K562 (cell line): ENCODE measurements around the gene PPRC1. TPM values are rescaled to one million over a fixed set of nuclear protein-coding genes. Genes with fewer than 3 reads are reported as not detected.

ENCODE experiments used
- AFF4 ChIP-seq: sonication (generic); formaldehyde crosslinking; IDR thresholded peaks from 2 replicates; pipeline ENCODE4 v1.8.0; 2023; ENCODE audit warnings: mild to moderate bottlenecking, missing genetic modification reagents
- DDX20 ChIP-seq: fragments of 450-650 bp; IDR thresholded peaks from 2 replicates; pipeline ENCODE4 v1.6.1; 2016; ENCODE audit warnings: missing genetic modification characterization, low read depth, mild to moderate bottlenecking, missing compliant biosample characterization, moderate library complexity
- GTF2F1 ChIP-seq: IDR thresholded peaks from 2 replicates; pipeline ENCODE4 v1.6.1; 2011; ENCODE audit warnings: low read depth, low read length, improper control_type of control experiment
- HCFC1 ChIP-seq: IDR thresholded peaks from 2 replicates; pipeline ENCODE4 v1.6.1; 2012; ENCODE audit warnings: low read depth, low read length, improper control_type of control experiment
- MCM3 ChIP-seq: fragments of 450-650 bp; IDR thresholded peaks from 2 replicates; pipeline ENCODE4 v1.6.1; 2016
- MGA ChIP-seq: fragments of 450-650 bp; IDR thresholded peaks from 2 replicates; pipeline ENCODE4 v1.6.1; 2016; ENCODE audit warnings: mild to moderate bottlenecking, moderate library complexity
- TEAD1 ChIP-seq, 2 experiments: fragments of 450-650 bp in 1 of 2; sonication (generic) in 1 of 2; formaldehyde crosslinking; IDR thresholded peaks; 2 replicates each; pipeline versions ENCODE4 v1.4.0 to v1.8.0; 2020 to 2022; ENCODE audit warnings: mild to moderate bottlenecking in 2 of 2, missing genetic modification reagents in 1 of 2
- polyA plus RNA-seq, 8 experiments: library from polyadenylated mRNA; depleted of rRNA in 4 of 8; stranded (reverse) in 5 of 8; unstranded in 3 of 8; fragments of >200 nt; fragmentation: Nextera tagmentation in 2 of 8; fragmentation: Illumina TruSeq in 1 of 8; extraction: Ambion mirVana in 2 of 8; extraction: Trizol in 1 of 8; gene quantifications; 2 replicates each; pipeline versions ENCODE4 v1.2.1 to v1.2.3, GENCODE V29; 2011 to 2014; ENCODE audit warnings: inconsistent platforms in 1 of 8, missing spikeins in 1 of 8
- total RNA-seq, 7 experiments: library from RNA; depleted of rRNA in 6 of 7; stranded (reverse); fragments of >200 nt in 6 of 7; fragmentation: Illumina TruSeq in 2 of 7; extraction: Trizol in 2 of 7; gene quantifications; 2 replicates each; pipeline versions ENCODE4 v1.2.1 to v1.2.3, GENCODE V29; 2011 to 2021; ENCODE audit warnings: low replicate concordance in 1 of 7
- TF ChIP-seq, protein P1 (sequence below): fragments of 450-650 bp; formaldehyde crosslinking; IDR thresholded peaks from 2 replicates; pipeline ENCODE4 v1.4.0; 2020; ENCODE audit warnings: mild to moderate bottlenecking, moderate library complexity
- TF ChIP-seq, protein P2 (sequence below): fragments of 450-650 bp; formaldehyde crosslinking; IDR thresholded peaks from 2 replicates; pipeline ENCODE4 v1.4.0; 2020; ENCODE audit warnings: mild to moderate bottlenecking

Gene PPRC1
- total and polyA plus RNA-seq, 9 of the 15 experiments (the other 6 are each of a cell fraction or from before 2014, with no cell fraction given): 8.5 to 47.1 (median 16.2) TPM

- no peak for TF ChIP-seq AFF4
- TF ChIP-seq HCFC1: no peak
- no peak for TF ChIP-seq MCM3
- TF ChIP-seq, protein P1, sequence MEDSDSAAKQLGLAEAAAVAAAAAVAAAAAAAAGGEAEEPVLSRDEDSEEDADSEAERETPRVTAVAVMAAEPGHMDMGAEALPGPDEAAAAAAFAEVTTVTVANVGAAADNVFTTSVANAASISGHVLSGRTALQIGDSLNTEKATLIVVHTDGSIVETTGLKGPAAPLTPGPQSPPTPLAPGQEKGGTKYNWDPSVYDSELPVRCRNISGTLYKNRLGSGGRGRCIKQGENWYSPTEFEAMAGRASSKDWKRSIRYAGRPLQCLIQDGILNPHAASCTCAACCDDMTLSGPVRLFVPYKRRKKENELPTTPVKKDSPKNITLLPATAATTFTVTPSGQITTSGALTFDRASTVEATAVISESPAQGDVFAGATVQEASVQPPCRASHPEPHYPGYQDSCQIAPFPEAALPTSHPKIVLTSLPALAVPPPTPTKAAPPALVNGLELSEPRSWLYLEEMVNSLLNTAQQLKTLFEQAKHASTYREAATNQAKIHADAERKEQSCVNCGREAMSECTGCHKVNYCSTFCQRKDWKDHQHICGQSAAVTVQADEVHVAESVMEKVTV (CRISPR knock-in tag): no peak
- TF ChIP-seq TEAD1 (CRISPR knock-in tag; IDR thresholded peaks at IDR 0.05): no peak
- no peak for TF ChIP-seq GTF2F1
- TF ChIP-seq MGA: no peak
- TF ChIP-seq DDX20: no peak
- TF ChIP-seq, protein P2, sequence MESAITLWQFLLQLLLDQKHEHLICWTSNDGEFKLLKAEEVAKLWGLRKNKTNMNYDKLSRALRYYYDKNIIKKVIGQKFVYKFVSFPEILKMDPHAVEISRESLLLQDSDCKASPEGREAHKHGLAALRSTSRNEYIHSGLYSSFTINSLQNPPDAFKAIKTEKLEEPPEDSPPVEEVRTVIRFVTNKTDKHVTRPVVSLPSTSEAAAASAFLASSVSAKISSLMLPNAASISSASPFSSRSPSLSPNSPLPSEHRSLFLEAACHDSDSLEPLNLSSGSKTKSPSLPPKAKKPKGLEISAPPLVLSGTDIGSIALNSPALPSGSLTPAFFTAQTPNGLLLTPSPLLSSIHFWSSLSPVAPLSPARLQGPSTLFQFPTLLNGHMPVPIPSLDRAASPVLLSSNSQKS (CRISPR knock-in tag): no peak
Measured at GRCh38 chr10:102112210-102112817, 20.5 kb upstream of the PPRC1 start (continued).
